Measurements from ENCODE around the gene ALDH18A1. TPM values are rescaled to one million over a fixed set of nuclear protein-coding genes. Genes with fewer than 3 reads are reported as not detected.
A peak's percentile ranks its signal among the peaks of the same experiment; 100 is the strongest.

ALDH18A1 gene
- total RNA-seq, 1 donor from 2014 or later = 121 TPM

- Histone ChIP-seq H3K4me2 (ENCODE audit: low read length) (peak overlapping the region; percentile 100), H3K36me3 (ENCODE audit: insufficient read depth, low read length) (no peaks in the 10 kb centered on the region), H3K27ac (ENCODE audit: low read depth, low read length) (no peak overlapping the region), H3K4me3 (ENCODE audit: insufficient read depth, low read depth, low read length) (peak overlapping the region; percentile 86), H2AFZ (ENCODE audit: low read depth, low read length) (peak overlapping the region; percentile 83), H3K9ac (ENCODE audit: low read length) (peak overlapping the region; percentile 87), H3K4me1 (ENCODE audit: insufficient read depth, low read length) (peaks cover 3% of the 10 kb centered on the region), H4K20me1 (ENCODE audit: insufficient read depth, low read length) (no peaks in the 10 kb centered on the region), H3K79me2 (ENCODE audit: insufficient read depth, low read length) (no peaks in the 10 kb centered on the region), H3K27me3 (ENCODE audit: insufficient read depth, low read length) (peaks cover 12% of the 10 kb centered on the region), H3K9me3 (ENCODE audit: insufficient read depth, low read depth, low read length) (no peaks in the 10 kb centered on the region)
- peak overlapping the region; percentile 99 for H3K4me3 Mint-ChIP-seq (ENCODE audit: unreplicated experiment)
- peak overlapping the region; percentile 59 for H3K27ac Mint-ChIP-seq (ENCODE audit: unreplicated experiment)
- peaks cover 2% of the 10 kb centered on the region for H3K9me3 Mint-ChIP-seq (ENCODE audit: unreplicated experiment)
- H3K36me3 Mint-ChIP-seq (ENCODE audit: low read depth, unreplicated experiment) = peaks cover 3% of the 10 kb centered on the region
- peaks cover 18% of the 10 kb centered on the region for H3K27me3 Mint-ChIP-seq (ENCODE audit: low read depth, unreplicated experiment)
- no peak for TF ChIP-seq EZH2 (IDR thresholded peaks at IDR 0.05; ENCODE audit: insufficient read depth, low read length)
- TF ChIP-seq CTCF (IDR thresholded peaks at IDR 0.05; ENCODE audit: insufficient read depth, low read depth, low read length) = no peak
- FAIRE-seq (no peak), DNase-seq (ENCODE audit: low read depth) (no peak)
- peaks cover 4% of the 10 kb centered on the region for H3K4me1 Mint-ChIP-seq (ENCODE audit: low read depth, unreplicated experiment)
These were observed 96.6 kb downstream of the ALDH18A1 start for GRCh38 chr10:95559896-95560277.

DNA sequence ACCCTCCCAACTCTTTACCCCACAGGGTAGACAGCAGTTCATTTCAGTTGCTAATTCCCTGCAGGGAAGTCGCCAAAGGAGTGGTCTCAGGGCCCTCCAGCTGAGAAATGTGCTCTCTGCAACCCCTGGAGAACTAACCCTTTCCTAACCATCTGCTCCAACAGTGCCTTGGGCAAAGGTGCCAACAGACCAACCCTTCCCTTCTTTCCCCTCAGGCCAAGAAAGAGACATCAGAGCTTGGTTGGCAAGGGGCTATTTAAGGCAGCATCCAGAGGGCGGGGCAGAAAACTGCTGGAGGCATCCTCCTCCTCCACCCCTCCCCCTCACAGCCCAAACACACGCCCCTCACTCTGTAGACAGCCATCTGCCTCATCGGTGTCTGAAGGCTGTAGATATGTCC, 97.0 kb downstream of the ALDH18A1 start:
- Histone ChIP-seq H3K4me1 (ENCODE audit: insufficient read depth, low read length) (peaks cover 3% of the 10 kb centered on the region), H3K27ac (ENCODE audit: low read depth, low read length) (no peak overlapping the region), H3K79me2 (ENCODE audit: insufficient read depth, low read length) (no peaks in the 10 kb centered on the region), H2AFZ (ENCODE audit: low read depth, low read length) (no peak overlapping the region), H3K9ac (ENCODE audit: low read length) (no peak overlapping the region), H3K4me3 (ENCODE audit: insufficient read depth, low read depth, low read length) (no peak overlapping the region), H3K27me3 (ENCODE audit: insufficient read depth, low read length) (peaks cover 12% of the 10 kb centered on the region), H3K9me3 (ENCODE audit: insufficient read depth, low read depth, low read length) (no peaks in the 10 kb centered on the region), H3K4me2 (ENCODE audit: low read length) (no peak overlapping the region), H4K20me1 (ENCODE audit: insufficient read depth, low read length) (no peaks in the 10 kb centered on the region), H3K36me3 (ENCODE audit: insufficient read depth, low read length) (no peaks in the 10 kb centered on the region)
- FAIRE-seq = no peak
- Mint-ChIP-seq H3K9me3 (ENCODE audit: unreplicated experiment) (peaks cover 2% of the 10 kb centered on the region), H3K36me3 (ENCODE audit: low read depth, unreplicated experiment) (peaks cover 3% of the 10 kb centered on the region), H3K4me1 (ENCODE audit: low read depth, unreplicated experiment) (peaks cover 4% of the 10 kb centered on the region), H3K27ac (ENCODE audit: unreplicated experiment) (peak overlapping the region; percentile 59), H3K27me3 (ENCODE audit: low read depth, unreplicated experiment) (peaks cover 18% of the 10 kb centered on the region), H3K4me3 (ENCODE audit: unreplicated experiment) (peak overlapping the region; percentile 80)
- no peak for TF ChIP-seq EZH2 (IDR thresholded peaks at IDR 0.05; ENCODE audit: insufficient read depth, low read length)
- no peak for TF ChIP-seq CTCF (IDR thresholded peaks at IDR 0.05; ENCODE audit: insufficient read depth, low read depth, low read length)
- no peak for DNase-seq (ENCODE audit: low read depth)

DNA sequence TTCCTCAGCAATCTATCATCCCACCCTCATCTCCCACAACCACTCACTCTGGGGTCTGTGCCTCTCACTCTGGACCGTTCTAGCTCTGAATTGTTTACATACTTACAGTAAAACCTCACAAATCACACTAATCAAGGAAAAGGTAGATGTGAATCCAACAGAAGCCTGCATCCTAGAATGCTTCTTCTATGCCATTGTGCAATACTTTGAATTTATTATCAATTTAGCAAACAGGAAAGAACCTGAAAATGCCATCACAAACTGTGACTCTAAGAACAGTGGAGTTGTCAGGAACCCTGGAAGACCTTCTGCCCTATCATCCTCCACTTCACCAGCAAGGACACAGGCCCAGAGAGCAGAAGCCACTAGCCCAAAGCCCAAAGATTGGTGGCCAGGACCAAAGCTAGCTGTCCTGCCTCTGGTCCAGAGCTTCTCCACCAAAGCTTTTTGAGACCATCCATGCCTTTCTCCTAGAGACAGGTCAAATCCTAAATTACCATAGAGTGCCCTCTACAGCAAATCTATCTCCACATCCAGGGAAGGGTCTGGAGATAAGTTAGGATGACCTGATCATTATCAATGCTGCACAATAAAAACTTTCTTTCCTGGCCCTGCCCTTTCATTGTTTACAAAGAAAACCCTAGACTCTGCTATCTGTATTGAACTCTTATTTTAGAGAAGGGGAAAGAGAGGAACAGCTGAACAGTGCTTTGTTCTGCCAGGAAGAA, 97.8 kb downstream of the ALDH18A1 start:
- peaks cover 4% of the 10 kb centered on the region for H3K4me1 Mint-ChIP-seq (ENCODE audit: low read depth, unreplicated experiment)
- H3K9me3 Mint-ChIP-seq (ENCODE audit: unreplicated experiment) = peaks cover 1% of the 10 kb centered on the region
- Histone ChIP-seq H3K4me2 (ENCODE audit: low read length) (no peak overlapping the region), H3K27me3 (ENCODE audit: insufficient read depth, low read length) (peaks cover 12% of the 10 kb centered on the region), H3K4me3 (ENCODE audit: insufficient read depth, low read depth, low read length) (no peak overlapping the region), H2AFZ (ENCODE audit: low read depth, low read length) (no peak overlapping the region), H3K9me3 (ENCODE audit: insufficient read depth, low read depth, low read length) (no peaks in the 10 kb centered on the region), H3K79me2 (ENCODE audit: insufficient read depth, low read length) (no peaks in the 10 kb centered on the region), H3K36me3 (ENCODE audit: insufficient read depth, low read length) (no peaks in the 10 kb centered on the region), H3K9ac (ENCODE audit: low read length) (no peak overlapping the region), H4K20me1 (ENCODE audit: insufficient read depth, low read length) (no peaks in the 10 kb centered on the region), H3K4me1 (ENCODE audit: insufficient read depth, low read length) (peaks cover 3% of the 10 kb centered on the region), H3K27ac (ENCODE audit: low read depth, low read length) (no peak overlapping the region)
- TF ChIP-seq EZH2 (IDR thresholded peaks at IDR 0.05; ENCODE audit: insufficient read depth, low read length) = no peak
- no peak for TF ChIP-seq CTCF (IDR thresholded peaks at IDR 0.05; ENCODE audit: insufficient read depth, low read depth, low read length)
- H3K27ac Mint-ChIP-seq (ENCODE audit: unreplicated experiment) = no peak overlapping the region
- H3K36me3 Mint-ChIP-seq (ENCODE audit: low read depth, unreplicated experiment) = peaks cover 3% of the 10 kb centered on the region
- DNase-seq (ENCODE audit: low read depth) (no peak), FAIRE-seq (no peak)
- peaks cover 18% of the 10 kb centered on the region for H3K27me3 Mint-ChIP-seq (ENCODE audit: low read depth, unreplicated experiment)
- H3K4me3 Mint-ChIP-seq (ENCODE audit: unreplicated experiment) = no peak overlapping the region

Data from astrocyte (in vitro differentiated cells and primary cell).